SHP77 (cell line): Measurements from ENCODE around the gene TMEM123.
A peak's percentile ranks its signal among the peaks of the same experiment; 100 is the strongest.
"Not testable (repeated sequence)": the region's sequence is repeated elsewhere in the genome, so short reads cannot be mapped to it uniquely, and the experiment has no call there.

Experiments used
- DNase-seq, 2 experiments: peaks; one replicate each; lab custom pipeline; 2025; lab: John Stamatoyannopoulos, UW

Gene TMEM123

GRCh38 chr11:102395720-102396393 lies 56.7 kb downstream of the TMEM123 start:
- DNase-seq = no peak

- no peak for DNase-seq
Observed at GRCh38 chr11:102393272-102393730, 59.3 kb downstream of the TMEM123 start.

- no peak for DNase-seq
Observed at GRCh38 chr11:102391549-102392237, 60.9 kb downstream of the TMEM123 start.

GRCh38 chr11:102390667-102391465 lies 61.7 kb downstream of the TMEM123 start:
- peak; percentile 28 to 58 for DNase-seq

- no peak for DNase-seq
Observed at GRCh38 chr11:102389253-102389652, 63.3 kb downstream of the TMEM123 start.

- DNase-seq = no peak
Observed at GRCh38 chr11:102387043-102387781, 65.4 kb downstream of the TMEM123 start.

- DNase-seq = no peak
Observed at GRCh38 chr11:102386136-102386734, 66.3 kb downstream of the TMEM123 start.

- DNase-seq = no peak
Observed at GRCh38 chr11:102385085-102386007, 67.2 kb downstream of the TMEM123 start.

GRCh38 chr11:102384419-102385079 lies 68.0 kb downstream of the TMEM123 start:
- DNase-seq = no peak

DNA sequence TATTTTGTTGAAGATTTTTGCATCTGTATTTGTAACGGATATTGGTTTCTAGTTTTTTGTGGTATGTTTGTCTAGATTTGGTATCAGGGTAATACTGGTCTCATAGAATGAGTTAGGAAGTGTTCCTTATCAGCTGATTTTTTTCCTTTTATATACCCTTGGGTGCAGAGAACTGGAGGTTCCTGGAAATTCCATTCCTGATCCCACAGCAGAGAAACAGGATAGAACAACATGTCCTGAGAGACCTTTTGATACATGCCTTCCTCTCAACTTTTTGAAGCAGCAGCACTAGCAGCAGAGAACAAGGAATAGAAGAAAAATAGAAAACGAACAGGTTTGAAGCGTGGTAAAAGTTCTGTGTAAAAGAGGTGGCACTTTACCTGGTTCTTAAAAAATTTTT lies 68.7 kb downstream of the TMEM123 start:
- no peak for DNase-seq

GRCh38 chr11:102382384-102382783 lies 70.2 kb downstream of the TMEM123 start:
- no peak for DNase-seq

DNA sequence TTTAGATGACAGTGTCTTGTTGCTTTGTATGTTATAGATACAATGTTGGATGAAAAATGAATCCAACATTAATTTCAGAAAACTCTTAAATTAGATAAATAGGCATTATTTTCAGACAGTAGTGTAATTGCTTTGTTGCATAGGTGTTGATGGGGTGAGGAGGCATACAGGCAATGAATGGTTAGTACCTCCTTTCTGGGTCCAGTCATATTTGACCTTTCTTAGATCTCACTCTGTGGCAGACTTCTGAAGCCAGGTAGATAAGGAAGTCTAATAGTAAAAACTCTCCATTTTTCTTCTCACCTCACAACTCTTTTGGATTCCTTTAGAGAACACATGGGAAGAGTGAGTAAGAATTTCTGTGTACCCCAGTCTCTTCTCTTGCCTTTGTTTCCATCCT lies 73.7 kb downstream of the TMEM123 start:
- no peak for DNase-seq

DNA sequence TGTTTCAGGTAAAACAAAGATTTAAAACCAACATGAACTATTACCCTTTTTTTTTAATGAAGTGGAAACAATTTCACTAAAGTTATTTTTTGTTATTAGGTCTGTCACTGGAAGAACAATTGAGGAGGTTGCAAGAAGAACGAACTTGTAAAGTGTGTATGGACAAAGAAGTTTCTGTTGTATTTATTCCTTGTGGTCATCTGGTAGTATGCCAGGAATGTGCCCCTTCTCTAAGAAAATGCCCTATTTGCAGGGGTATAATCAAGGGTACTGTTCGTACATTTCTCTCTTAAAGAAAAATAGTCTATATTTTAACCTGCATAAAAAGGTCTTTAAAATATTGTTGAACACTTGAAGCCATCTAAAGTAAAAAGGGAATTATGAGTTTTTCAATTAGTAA lies 74.7 kb downstream of the TMEM123 start:
- no peak for DNase-seq

GRCh38 chr11:102375720-102376399 lies 76.7 kb downstream of the TMEM123 start:
- DNase-seq = no peak

DNA sequence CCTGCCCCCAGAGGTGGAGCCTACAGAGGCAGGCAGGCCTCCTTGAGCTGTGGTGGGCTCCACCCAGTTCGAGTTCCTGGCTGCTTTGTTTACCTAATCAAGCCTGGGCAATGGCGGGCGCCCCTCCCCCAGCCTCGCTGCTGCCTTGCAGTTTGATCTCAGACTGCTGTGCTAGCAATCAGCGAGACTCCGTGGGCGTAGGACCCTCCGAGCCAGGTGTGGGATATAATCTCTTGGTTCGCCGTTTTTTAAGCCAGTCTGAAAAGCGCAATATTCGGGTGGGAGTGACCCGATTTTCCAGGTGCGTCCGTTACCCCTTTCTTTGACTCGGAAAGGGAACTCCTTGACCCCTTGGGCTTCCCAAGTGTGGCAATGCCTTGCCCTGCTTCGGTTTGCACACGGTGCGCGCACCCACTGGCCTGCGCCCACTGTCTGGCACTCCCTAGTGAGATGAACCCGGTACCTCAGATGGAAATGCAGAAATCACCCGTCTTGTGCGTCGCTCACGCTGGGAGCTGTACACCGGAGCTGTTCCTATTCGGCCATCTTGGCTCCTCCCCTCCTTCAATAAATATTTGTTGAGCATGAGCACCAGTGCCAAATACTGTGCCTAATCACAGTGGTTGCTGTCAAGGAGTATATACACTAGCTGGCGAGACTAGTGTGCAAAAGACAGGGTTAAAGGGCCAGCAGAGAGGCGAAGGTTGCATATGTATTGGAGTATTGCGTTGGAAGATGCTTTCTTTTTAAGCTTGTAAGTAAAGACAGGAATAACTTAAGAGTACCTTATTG lies 77.7 kb downstream of the TMEM123 start:
- DNase-seq = not testable (repeated sequence)

GRCh38 chr11:102368472-102368871 lies 84.1 kb downstream of the TMEM123 start:
- DNase-seq = no peak

- DNase-seq = no peak
Observed at GRCh38 chr11:102367364-102367763, 85.2 kb downstream of the TMEM123 start.

DNA sequence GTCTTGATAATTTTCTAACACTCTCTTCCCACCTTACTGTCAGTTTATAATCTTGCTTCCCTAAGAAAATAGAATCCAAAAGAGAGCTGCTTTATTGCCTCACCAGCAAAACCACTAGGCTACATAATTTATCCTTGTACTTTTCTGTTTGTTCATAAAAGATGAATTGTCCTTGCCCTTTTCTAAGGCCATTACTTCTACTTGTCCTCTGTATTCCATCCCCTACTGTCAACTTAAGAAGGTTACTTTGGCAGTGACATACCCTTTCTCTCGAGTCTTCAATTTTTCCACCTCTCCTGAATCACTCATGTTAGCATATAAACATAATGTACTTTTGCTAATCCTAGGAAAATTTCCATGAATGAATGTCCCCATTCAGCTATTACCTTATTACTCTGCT lies 87.6 kb downstream of the TMEM123 start:
- DNase-seq = no peak
